HG03558 (cell line): ENCODE data around the gene PARK7.

Experiments
- ATAC-seq: cut with Tn5 transposase; IDR thresholded peaks from one replicate; pipeline ENCODE4 v1.9.1; 2021; ENCODE audit warnings: moderate number of reproducible peaks; ENCODE audit not compliant: unreplicated experiment; ENCODE audit errors: extremely low read depth

PARK7 gene

GRCh38 chr1:7975212-7975865 is 13.8 kb downstream of the PARK7 start:
- no peak for ATAC-seq

- no peak for ATAC-seq
These were observed 19.5 kb downstream of the PARK7 start for GRCh38 chr1:7980984-7981383.

DNA sequence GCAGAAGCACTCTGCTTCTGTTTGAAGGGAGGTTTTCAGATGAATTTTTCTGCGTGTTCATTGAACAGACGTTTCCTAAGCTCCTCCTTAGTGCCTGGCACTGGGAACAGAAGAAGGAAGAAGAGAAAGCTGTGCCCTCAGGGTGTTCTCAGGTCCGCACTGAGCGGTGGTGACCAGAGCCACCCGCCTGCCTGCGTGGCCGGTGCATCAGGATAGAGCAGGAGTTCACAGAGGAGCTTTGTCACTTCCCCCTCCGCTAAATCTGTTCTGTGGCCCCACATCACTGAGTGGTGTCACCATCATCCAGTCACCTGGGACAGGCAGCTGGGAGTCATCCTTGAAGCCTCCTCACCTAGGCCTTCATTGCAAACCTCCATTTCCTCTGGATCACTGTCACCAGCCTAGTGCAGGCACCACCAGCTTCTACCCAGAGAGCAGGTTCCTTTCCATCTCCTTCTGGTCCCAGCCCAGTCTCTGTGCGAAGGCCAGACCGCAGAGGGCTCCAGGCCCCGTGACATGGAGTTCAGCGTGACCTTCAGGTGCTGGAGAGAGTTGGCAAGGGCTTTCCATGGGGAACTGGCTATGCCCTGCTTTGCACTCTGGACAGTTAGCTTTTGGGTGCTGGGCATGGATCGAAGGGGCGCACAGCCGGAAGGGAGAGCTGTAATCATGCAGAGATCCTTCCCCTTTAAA is 21.7 kb downstream of the PARK7 start:
- ATAC-seq = no peak

DNA sequence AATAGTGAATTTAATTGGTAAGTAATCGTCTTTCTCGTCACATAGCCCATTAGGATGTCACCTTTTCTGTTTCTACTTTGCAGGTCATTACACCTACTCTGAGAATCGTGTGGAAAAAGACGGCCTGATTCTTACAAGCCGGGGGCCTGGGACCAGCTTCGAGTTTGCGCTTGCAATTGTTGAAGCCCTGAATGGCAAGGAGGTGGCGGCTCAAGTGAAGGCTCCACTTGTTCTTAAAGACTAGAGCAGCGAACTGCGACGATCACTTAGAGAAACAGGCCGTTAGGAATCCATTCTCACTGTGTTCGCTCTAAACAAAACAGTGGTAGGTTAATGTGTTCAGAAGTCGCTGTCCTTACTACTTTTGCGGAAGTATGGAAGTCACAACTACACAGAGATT is 23.3 kb downstream of the PARK7 start:
- no peak for ATAC-seq

- ATAC-seq = no peak
These were observed 24.5 kb downstream of the PARK7 start for GRCh38 chr1:7985851-7986612.

DNA sequence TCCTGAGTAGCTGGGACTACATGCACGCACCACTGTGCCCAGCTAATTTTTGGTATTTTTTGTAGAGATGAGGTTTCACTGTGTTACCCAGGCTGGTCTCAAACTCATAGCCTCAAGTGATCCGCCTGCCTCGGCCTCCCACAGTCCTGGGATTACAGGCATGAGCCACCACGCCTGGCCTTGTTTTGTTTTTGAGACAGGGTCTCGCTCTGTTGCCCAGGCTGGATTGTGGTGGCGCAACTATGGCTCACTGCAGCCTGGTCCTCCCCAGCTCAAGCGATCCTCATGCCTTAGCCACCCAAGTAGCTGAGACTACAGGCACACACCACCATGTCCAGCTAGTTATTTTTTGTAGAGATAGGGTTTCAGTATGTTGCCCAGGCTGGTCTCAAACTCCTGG is 26.0 kb downstream of the PARK7 start:
- ATAC-seq = no peak

- no peak for ATAC-seq
These were observed 27.1 kb downstream of the PARK7 start for GRCh38 chr1:7988576-7988975.

GRCh38 chr1:7989762-7990428 is 28.4 kb downstream of the PARK7 start:
- ATAC-seq = no peak

DNA sequence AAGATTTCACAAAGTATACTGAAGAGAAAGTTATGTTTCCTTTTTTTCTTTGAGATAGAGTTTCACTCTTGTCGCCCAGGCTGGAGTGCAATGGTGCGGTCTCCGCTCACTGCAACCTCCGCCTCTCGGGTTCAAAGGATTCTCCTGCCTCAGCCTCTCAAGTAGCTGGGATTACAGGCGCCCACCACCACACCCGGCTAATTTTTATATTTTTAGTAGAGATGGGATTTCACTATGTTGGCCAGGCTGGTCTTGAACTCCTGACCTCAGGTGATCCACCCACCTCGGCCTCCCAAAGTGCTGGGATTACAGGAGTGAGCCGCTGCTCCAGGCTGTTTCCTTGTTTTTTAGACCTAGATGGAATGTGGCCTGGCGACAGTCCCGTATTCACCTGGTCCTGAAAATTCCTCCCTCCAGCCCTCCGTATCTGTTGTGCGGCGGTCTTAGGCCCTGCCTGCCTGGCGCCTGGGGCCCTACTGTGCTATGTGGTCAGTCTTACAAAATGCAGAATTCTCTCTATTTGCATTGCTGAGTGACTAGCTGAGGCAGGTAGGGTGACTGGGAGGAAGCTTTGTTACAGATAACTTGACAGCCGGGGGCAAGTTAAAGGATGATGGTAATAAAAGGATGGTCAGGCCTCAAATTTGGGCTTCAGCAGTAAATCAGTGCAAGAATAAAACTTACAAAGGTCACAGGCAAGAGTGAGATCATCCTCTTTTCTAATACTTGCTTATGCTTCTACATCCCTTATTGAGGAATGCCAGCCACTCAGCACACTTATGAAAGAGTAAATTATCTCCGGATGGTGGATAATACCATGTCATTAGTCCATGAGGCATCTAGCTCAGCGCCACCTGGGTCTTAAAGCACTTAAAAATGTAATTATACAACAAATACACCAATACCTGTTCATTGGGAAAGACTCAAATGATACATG is 30.3 kb downstream of the PARK7 start:
- ATAC-seq = no peak

- ATAC-seq = no peak
These were observed 31.4 kb downstream of the PARK7 start for GRCh38 chr1:7992885-7993284.

GRCh38 chr1:7993593-7994479 is 32.3 kb downstream of the PARK7 start:
- peak; percentile 78 for ATAC-seq

GRCh38 chr1:7994827-7995226 is 33.3 kb downstream of the PARK7 start:
- ATAC-seq = no peak

DNA sequence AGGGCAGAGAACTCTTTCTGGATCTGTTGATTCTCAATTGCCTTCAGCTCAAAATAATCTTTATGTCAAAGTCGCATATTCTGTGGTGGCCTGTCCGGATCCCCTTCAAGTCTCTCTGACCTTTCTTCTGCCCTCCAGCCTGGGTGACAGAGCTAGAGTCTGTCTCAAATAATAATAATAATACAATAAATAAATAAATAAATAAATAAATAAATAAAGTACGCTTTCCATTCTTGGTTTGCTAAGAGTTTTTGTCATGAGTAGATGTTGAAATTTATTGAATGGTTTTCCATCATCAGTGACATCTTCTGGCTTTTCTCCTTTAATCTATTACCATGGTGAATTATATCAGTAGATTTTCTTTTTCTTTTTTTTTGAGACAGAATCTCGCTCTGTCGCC is 33.9 kb downstream of the PARK7 start:
- ATAC-seq = no peak

DNA sequence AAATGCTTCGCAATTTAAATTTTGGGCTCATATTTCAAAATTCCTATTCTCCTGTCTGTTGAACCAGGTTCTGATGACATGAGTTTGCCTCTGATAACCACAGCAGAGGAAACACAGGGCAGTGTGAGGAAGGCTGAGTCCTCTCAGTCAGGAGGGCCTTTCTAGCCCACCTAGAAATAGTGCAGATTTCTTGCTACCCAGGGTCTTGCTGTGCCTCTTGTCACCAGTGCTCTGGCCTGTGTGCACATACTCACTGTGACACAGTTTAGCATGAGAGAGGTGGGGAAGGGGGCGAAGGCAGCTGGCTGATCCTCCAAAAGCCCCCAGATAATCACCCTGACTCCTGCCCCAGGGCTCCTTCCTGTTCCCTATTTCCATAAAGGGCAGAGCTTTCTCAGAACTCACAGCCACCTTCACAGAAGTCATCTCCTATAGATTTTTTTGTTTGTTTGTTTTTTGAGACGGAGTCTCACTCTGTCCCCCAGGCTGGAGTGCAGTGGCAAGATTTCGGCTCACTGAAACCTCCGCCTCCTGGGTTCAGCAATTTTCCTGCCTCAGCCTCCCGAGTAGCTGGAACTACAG is 40.9 kb downstream of the PARK7 start:
- ATAC-seq = no peak

- no peak for ATAC-seq
These were observed 41.4 kb downstream of the PARK7 start for GRCh38 chr1:8002921-8003320.

DNA sequence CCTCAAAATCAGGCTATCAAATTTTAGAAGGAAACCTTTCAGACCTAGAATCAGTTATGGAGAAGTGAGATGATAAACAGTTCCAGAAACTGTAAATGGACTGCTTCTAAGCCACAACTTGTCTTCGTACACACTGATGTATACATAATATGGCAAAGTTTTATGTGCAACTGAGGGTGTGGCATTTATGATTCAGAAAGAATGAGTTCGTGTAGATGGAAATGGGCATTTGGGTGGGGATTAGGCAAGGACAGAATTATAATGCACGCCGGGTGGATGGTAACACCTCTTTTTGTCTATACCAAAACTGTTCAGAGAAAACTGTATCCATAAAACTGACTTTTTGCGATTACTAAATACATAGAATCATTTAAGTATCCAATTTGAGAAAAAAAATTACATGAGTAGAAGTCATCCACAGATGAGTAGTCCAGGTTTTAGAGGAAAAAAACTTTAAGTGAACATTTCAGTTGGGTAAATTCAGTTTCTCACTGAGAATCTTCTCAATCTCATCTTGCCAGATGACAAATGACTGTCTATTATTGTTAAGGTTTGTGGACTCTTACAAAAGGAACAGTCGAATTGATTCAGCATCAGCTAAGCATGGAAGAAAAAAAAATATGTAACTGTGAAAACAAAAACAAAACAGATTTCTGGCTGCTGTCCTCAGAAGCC is 42.1 kb downstream of the PARK7 start:
- no peak for ATAC-seq

GRCh38 chr1:8004113-8004802 is 42.7 kb downstream of the PARK7 start:
- no peak for ATAC-seq
